Testis (tissue), 2 donors: ENCODE results near the gene YBX1.

Experiments
- CTCF ChIP-seq, 3 experiments: fragments of 450-650 bp in 2 of 3; fragments of 200-600 bp in 1 of 3; sonication (generic) in 1 of 3; IDR thresholded peaks; one replicate each; pipeline ENCODE4 v1.5.1; 2016 to 2019; ENCODE audit warnings: antibody characterized with exemption in 3 of 3, mild to moderate bottlenecking in 2 of 3, moderate library complexity in 1 of 3
- POLR2A ChIP-seq: fragments of 450-650 bp; IDR thresholded peaks from one replicate; pipeline ENCODE4 v1.6.1; 2017; ENCODE audit warnings: antibody characterized with exemption, mild to moderate bottlenecking, moderate library complexity

- TF ChIP-seq CTCF (IDR thresholded peaks at IDR 0.05) (no peak), POLR2A (no peak)
Measured at GRCh38 chr1:42734201-42735035, 52.2 kb downstream of the YBX1 start.
